ENCODE data around the gene SCN4B. TPM values are rescaled to one million over a fixed set of nuclear protein-coding genes. Genes with fewer than 3 reads are reported as not detected.

The SCN4B gene
- total RNA-seq, 1 donor from 2014 or later: under 0.01 TPM

DNA sequence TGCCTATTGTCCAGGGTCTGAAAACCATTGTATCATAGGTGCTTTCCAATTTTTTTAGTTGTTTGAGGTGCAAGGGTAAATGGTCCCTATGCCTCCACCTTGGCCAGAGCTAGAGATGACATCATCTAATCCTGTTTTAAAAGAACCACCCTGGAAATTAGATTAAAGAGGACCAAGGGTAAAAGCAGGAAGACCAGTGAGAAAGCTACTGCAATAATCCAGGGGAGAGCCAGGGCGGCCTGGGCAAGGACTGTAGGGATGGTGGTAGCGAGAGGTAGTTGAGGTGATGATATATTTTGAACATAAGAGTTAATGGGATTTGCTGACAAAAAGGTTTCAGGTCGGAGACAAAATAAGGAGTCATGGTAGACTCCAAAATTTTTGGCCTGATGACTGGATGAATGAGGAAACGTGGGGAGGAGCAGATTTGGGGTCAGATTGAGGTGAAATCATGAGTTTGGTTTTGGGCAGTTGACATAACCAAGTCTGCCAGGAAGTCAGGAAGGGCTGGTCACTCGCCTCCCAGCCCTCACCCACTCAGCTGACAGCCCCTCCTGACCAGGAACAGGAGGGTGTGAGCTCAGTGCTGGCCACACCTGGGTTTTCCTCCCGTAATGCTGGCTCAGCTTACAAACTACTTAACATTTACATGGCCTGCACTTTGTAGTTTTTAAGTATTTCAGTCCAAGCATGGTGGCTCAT is 23.0 kb downstream of the SCN4B start:
- DNase-seq (ENCODE audit: low read depth in 2 of 2): no peak

DNA sequence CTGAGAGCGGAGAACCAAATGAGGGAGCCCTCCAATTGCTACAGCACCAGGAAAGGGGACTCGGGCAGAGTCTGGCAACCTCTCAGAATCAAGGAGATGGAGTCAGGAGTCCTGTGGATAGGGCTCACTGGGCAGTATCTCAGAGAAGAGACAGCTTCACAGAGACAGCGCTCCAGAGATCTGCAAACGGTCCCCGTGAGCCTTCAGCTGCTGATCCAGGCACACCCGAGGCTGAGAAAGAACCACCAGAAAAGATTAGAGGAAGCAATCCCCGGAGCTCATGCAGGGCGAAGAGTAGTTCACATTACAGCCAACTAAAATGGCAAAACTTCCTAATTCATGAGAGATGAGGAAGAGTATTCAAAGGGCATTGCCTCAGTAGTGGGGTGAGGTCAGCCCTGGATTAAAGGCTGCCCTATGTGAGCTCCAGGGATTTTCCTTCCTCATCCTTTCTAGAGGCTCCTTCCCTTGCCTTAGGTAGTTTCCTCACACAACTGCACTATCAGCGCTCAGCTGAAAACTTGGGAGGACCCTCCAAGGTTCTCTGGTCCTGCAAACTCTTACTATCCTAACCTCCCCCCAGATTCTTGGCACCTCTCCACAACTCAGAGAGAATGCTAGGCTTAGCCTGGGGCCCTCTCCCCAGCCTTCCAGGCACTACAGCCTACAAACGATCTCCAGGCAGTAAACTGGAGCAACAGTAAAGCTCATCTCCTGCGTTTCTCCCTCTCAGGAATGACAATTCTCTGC is 23.7 kb downstream of the SCN4B start:
- DNase-seq (ENCODE audit: low read depth in 2 of 2): no peak

DNA sequence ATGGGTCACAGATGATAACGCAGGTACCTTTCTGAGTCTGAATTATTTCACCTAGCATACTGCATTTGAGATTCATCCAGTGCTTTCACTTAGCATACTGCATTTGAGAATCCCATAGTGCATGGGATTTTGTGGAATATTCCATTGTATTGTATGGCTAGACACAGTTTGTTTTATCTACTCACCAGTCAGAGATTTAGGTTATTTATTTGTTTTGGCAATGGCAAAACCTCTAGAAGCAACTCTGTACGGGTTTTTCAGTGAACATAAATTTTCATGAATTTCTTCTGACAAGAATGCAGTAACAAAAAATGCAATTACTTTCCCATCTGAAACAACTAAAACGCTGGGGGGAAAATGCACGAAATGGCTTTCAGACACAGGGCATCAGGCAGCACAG is 24.3 kb downstream of the SCN4B start:
- no peak for DNase-seq (ENCODE audit: low read depth in 2 of 2)

DNA sequence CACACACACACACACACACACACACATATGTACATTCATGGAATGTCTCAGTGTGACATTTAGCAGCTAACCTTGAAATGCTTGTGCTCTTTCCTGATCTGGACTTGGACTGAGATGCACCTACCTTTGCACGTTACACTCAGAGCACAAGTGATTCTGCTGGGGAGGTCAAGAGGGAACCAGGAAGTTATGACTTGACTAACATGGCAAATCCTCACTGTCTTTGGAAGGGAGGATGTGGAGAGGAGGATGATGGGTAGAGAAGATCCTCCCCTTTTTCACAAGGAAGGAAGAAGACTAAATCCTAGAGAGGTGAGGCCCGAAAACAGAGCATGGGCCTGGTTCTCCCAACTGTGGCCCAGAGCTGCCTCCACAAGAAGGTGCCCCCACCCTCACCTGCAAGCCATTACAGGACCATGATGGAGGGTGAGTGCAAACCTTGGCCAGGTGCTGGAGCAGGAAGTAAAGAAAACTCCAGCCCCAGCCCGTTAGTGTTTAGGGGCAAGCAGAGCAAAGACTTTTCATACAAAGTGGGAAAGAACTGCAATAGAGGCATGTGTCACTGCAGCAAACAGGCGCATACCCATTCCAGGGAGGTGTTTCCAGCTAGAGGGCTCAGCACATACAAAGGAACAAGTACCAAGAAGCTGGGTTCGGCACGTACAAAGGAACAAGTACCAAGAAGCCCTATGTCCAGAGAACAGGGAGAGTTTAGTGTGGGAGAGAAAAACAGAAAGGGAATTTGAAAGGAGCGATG is 26.4 kb downstream of the SCN4B start:
- no peak for DNase-seq (ENCODE audit: low read depth in 2 of 2)

DNA sequence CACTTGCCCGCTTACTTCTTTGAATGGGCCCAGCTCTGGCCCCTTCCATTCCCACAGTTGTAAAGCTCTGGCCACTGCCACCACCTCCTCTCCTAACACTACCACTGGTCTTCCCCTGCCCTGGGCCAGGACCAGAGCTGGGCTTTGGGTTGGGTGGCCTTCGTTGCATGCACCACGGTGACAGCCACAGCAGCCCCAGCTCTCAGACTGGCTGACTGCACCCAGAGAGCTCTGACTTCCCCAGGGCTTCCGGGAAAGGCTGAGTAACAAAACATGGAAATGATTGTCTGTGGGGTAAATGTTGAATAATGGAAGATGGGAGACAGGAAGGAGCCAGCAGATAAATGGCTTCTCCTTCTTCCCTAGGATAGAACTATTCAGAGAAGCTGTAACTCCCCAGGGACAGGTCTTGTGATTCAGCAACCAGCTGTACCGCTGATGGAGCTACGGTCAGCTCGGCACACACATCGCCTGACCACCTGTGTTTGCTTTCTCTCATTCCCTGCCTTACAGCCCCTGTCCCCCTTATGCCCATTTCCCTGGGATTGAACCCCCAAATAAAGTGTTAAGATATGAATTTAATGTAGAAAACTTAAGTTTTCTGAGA is 27.6 kb downstream of the SCN4B start:
- DNase-seq (ENCODE audit: low read depth in 2 of 2): no peak

DNA sequence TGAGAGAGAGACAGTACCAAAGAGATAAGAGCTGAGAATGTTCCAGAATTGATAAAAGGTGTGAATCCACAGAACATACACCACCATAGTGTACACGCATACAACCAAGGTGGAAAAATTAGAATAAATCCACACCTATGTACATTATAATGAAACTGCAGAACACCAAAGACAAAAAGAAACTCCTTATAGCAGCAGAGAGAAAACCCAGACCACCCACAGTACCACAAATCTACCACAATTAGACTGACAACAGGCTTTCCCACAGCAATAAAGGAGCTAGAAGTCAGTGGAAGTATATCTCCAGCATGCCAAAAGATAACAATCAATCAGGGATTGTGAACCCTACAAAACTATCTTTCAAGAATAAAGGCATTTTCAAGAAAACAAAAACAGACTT is 31.8 kb downstream of the SCN4B start:
- DNase-seq (ENCODE audit: low read depth in 2 of 2): no peak

DNA sequence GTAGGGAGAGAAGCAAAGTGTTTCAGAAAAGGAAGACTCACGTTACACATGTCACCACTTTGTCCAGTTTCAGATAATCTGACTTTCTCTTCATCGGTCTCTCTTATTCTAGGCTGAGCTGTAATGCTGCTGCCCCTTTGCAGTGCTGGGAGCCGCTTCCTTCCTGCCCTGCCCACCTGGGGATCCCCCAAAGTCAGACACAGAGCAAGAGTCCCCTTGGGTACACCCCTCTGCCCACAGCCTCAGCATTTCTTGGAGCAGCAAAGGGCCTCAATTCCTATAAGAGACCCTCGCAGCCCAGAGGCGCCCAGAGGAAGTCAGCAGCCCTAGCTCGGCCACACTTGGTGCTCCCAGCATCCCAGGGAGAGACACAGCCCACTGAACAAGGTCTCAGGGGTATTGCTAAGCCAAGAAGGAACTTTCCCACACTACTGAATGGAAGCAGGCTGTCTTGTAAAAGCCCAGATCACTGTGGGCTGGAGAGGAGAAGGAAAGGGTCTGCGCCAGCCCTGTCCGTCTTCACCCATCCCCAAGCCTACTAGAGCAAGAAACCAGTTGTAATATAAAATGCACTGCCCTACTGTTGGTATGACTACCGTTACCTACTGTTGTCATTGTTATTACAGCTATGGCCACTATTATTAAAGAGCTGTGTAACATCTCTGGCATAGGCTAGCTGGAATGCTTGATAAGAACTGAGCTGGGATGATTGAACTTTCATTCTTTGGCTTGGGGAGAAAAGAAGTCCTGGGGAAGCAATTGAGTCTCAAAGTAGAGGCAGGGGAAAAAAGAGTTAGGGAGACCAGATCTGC is 34.6 kb downstream of the SCN4B start:
- DNase-seq (ENCODE audit: low read depth in 2 of 2): no peak

DNA sequence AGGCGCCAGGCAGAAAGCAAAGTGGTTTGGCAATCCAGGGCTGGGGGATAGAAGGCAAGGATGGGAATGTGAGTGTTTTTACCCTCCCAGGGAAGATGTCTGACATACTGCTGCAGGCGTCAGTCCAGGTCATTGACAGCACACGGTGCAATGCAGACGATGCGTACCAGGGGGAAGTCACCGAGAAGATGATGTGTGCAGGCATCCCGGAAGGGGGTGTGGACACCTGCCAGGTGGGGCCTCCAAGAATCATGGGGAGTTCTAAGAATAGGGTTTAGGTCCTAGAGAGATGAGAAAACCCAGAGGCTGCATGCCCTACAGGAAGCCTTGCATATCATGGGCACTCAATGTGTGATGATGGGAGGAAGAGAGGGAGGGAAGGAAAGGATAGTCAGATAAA is 37.6 kb downstream of the SCN4B start:
- DNase-seq (ENCODE audit: low read depth in 2 of 2): no peak

DNA sequence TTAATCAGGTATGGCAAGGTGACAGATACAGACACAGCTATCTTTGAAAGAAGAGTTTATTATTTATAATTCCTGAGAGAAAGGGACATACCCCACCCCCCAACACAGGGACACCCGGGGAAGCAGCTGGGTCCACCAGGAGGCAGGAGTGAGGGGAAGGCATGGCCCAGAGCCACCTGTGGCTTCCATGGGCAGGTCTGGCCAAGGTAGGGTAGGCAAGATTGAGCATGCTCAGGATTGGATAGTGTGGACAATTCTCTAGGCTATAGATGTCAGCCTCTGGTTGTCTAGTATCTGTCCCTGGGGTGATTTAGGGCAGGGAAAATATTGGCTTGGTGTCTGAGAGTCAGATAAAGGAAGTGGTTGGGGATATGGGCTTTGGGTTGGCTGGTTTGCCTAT is 38.4 kb downstream of the SCN4B start:
- DNase-seq (ENCODE audit: low read depth in 2 of 2): no peak

DNA sequence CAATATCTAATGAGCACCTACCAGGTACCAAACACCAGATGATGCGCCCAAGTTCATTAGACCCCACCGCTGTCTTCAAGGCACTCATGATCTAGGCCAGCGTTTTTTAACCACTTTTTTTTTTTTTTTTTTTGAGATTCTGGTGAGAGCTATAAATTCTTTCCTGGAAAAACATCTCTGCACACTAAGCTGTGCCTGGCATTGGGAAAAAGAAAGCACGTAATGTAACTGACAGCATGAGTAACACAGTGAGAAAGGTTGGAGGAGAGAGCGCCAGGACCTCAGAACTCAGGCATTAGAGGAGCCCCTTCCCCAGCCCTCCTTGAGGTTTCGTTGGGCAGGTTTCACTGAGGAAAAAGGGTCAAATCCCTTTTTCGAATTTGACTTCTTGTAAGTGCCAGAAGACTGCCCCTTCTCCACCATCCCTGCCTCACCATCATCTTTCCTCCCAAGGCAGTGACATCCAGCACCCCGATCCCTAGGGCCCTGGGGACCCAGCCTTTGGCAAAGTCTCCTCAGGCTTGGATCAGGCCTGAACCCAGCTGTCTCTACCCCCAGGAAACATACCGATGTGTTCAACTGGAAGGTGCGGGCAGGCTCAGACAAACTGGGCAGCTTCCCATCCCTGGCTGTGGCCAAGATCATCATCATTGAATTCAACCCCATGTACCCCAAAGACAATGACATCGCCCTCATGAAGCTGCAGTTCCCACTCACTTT is 39.8 kb downstream of the SCN4B start:
- no peak for DNase-seq (ENCODE audit: low read depth in 2 of 2)

DNA sequence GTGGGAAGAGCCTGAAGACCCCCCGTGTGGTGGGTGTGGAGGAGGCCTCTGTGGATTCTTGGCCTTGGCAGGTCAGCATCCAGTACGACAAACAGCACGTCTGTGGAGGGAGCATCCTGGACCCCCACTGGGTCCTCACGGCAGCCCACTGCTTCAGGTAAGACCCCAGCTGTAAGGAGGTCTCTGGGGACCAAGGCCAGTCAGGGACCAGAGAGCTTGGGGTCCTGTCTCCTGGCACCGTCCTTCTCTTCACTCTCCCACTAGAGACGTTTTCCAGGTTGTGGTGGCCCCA is 40.9 kb downstream of the SCN4B start:
- DNase-seq (ENCODE audit: low read depth in 2 of 2): no peak

DNA sequence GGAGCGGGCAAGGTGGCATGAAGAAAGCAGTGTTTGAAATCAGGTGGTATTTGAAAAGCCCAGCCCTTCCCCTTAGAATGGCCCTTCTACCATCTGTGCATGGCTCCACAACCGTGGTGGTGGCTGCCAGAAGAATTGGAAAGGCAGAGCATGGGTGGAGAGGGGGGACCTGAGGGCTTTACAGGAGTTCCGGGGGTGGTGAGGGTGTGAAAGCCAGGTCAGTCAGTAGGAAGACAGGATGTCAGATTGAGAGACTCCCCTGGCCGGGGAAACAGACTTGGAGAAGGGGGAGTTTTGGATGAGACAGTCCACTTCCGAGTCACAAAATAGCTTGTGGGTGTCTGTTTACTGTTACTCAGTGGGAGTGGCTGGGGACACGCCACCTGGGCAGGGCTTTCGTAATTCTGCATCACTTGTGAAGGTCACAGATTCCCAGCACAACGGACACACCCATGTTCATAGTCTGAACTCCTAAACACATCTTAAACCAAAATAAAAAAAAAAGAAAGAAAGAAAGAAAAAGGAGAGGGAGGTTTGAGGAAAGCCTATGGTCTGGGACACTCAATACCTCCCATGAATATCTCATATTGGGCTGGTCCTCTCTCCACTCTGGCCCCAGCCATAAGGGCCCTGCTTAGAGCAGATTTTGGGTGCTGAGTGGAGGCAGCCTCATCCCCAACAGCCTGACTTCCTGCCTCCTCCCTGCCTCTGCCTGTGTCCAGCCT is 41.4 kb downstream of the SCN4B start:
- DNase-seq (ENCODE audit: low read depth in 2 of 2): no peak

DNA sequence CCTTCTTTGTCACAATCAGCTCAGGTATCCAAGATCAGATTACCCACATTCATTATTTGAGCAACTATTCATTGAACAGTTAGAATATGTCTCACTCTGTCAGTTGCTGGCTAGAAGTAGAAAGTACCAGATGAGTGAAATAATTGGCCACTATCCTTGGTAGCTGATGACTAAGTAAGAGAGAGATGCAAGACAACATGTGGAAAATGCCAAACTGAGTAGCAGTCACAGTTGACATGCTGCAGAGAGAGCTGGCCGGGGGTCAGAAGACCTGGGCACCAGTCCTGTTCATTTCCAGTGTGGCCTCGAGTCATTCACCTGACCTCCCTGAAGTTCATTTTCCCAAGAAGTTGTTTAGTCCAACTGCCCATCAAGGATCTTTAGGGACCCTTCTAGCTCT is 43.4 kb downstream of the SCN4B start:
- no peak for DNase-seq (ENCODE audit: low read depth in 2 of 2)

DNA sequence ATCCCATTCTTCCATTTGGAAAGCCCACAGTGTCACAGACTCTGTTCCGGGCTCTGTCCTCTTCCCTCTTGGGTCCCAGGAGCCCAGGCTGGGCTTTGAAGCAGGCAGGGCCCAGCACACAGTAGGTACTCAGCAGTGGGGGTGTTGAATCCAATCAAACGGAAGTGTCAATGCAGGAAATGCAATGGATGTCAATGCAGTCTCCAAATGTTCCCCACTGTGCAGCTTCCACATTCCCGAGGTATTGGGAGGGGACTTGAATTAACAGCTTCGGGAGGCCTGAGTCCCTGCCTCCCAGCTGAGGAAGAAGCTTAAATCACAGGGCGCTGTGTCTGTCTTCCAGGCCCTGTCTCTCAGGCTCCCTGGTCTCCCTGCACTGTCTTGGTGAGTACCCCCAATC is 44.1 kb downstream of the SCN4B start:
- no peak for DNase-seq (ENCODE audit: low read depth in 2 of 2)

DNA sequence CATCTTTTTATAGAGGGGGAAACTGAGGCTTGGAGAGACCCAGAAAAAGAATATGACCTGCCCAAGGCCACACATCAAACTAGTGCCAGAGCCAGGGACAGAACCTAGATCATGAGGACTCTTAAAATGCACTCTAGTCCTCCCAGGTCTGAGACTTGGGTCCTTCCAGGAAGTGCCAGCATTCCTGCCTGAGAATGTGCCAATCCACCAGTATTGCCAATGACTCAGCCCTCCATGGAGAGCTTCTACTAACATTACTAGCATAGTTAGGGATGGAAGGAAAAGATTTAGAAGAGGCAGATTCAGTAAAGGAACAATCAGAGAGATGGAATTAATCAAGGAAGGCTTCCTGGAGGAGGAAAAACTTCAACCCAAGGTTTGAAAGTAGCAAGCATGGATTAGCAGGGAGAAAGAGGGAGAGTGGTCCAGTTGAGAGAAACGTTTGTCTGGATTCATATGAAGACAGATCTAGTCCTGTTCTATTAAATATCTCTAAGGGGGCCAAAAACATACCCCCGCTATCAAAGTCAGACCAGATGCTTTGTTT is 45.8 kb downstream of the SCN4B start:
- DNase-seq (ENCODE audit: low read depth in 2 of 2): no peak

DNA sequence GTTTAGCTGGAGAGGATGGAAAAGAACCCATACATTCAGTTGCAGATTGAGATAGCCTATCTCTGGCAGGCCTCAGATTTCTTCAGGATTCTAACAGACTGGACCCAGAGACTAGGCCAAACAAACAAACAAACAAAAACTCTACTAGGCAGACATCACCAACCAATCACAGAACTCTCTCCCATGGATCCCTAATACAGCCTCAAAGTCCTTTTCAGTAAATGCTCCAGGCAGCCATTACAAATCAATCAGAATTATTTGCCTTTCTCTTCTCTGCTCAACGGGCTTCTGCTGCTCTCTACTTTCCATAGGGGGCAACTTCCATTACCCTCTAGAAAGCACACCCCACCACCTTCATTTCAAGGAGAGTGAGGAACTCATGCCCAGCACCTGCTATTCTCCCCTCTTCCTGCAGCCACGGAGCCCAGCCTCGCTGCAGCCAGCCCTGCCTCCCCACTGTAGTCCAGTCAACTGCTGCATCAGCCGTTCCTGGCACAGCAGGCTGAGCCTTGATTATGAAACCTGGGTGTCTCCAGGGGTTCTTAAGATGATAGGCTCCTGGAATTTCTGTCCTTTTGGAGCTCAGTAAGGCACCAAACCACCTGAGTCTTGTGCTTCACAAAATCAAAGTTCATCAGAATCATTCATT is 46.8 kb downstream of the SCN4B start:
- DNase-seq (ENCODE audit: low read depth in 2 of 2): no peak

DNA sequence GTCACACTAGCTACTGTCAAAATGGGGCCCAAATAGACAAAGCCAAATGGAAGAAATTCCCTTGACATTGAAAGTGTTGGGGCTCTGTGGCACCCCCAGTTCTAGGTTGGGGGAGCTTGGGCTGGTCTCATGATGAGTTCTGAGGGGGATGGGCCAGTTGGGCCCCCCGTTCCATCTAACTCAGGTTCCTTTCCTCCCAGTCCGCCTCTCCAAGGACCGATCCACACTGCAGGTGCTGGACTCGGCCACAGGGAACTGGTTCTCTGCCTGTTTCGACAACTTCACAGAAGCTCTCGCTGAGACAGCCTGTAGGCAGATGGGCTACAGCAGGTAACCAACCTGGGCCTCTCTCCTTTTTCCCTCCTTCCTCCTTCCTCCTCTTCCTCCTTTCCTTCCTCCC is 48.1 kb downstream of the SCN4B start:
- no peak for DNase-seq (ENCODE audit: low read depth in 2 of 2)

DNA sequence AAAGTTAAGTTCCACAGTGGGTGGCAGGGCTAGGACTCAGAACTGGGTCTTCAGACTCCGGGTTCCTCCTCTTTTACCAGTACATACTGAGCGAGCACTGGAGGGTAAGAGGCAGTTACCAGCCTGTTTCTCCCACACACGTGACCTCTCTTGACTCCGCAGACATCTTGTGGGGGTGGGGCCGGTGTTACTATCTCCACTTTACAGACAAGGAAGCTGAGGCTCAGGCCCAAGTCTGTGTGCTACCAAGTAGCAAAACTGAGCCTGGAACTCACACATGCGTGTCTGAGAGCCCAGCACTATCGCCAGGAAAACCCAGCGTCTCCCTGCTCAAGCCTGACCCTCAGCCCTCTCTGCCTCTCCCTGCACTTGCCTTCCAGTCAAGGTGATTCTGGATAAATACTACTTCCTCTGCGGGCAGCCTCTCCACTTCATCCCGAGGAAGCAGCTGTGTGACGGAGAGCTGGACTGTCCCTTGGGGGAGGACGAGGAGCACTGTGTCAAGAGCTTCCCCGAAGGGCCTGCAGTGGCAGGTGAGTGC is 49.8 kb downstream of the SCN4B start:
- DNase-seq (ENCODE audit: low read depth in 2 of 2): no peak

DNA sequence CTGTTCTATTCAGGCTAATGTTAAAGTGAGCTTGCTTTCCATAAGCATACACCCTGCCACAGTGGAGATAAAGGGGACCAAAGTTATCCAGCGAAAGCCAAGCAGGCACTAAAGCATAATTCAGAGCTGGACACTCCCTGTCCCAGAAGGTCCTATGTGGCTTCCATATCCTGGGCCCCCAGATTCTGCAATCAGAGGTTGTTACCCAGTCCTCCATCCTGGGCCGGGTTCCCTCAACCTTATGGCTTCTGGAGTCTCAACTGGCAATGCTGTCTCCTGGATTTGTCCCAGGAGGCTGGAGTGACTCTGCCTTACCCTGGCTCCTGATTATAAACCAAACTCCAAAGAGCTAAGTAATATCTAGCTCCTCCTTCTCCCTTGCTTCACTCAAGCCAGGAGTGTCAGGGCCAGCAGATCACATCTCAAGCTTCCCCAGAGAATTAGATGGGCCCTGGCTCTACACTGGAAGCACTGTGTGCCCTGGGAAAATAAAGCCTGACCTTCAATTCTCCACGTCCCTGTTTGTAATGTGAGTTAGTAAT is 51.9 kb downstream of the SCN4B start:
- DNase-seq (ENCODE audit: low read depth in 2 of 2): no peak

Measured in dermis microvascular lymphatic vessel endothelial cell (primary cell).